ENCODE measurements around the gene JADE1.
A peak's percentile ranks its signal among the peaks of the same experiment; 100 is the strongest.

JADE1 gene

DNA sequence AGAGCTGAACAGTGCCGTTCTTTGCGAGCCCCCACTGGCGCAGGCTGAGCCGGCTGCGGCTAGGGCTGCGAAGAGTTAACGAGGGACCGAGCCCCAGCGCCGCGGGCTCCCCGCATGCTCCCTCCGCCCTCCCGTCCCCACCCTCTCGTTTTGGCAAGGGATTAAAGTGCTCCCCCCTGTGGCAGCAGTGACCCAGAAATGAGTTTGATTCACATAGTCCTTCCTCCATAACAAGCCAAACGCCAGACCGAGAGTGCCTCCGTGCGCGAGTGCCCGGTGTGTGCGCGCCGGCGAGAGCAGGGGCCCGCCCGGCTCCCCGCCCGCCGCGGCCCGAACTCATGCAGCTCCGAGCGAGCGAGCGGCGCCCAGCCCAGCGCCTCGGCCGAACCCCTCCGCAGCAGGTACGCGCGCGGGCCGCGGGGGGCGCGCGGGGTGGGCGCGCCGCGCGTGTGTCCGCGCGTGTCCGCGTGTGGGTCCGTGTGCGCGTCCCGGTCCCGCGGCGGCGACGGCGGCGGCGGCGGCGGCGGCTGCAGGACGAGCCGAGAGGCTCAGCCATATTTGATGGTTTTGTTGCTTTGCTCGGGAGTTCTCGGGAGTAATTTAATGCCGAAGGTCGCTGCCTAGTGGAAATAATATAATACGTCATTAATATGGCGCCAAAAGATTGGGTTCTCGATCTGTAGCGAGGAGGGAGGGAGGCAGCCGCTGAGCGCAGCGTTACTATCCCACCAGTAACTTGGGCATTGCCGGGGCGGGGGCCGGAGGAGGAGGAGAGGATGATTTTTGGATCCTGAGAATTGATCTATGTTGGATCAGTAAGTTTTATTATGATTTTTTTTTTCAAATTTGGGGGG is at the start of gene JADE1:
TSS of gene JADE1 (plus strand) at position 224 of the 854 bp plus-strand sequence. CDS start 22,059 bp downstream, outside the sequence.
- peak; percentile 97 for DNase-seq (ENCODE audit: low spot score)

DNA sequence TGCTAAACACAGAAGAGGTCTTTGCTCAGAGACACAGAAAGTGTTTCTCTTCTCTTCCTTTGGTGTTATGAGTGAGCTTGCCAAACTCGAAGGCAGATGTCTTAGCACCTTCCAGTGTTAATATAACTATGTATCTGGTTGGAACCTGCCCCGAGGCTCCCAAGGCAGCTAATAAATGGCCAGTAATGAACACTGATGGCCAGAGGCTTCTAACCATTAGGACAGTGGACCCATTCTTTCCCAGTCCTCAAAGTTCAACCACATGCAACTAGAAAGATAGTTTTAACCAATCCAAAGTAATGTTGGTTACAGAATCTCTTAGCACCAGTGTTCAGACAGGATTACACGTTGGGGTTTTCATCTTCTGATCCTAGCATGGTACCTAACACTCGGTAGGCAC is 42.7 kb upstream of the JADE1 start:
- no peak for DNase-seq (ENCODE audit: low spot score)

DNA sequence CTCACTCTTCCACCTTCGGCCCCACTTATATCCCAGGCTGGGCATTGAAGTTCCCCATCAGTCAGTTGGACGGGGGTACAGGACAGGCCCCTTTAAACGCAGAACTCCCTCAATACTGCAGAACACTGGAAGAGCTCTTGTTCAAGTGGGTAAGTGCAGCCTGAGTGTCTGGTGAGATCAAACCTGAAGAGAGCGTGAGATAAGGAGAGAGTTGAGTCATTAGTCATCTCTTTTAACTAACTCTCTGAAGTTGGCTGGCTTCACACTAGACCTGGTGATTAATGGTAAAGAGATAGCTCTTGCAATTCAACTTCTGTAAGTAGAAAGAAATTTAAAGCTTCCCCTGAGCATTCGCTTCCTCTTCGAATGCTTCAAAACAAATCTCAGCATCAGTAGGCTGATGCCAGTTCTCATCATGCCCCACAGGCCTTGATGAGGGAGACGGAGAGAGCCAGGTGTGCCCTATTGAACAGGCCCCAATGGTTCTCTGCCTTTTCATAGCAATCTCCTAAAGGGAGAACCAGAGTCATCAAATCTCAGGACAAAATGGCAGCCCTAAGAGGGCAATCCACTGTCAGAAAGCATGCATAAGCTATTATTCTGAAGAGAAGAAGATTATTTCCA is 41.0 kb upstream of the JADE1 start:
- DNase-seq (ENCODE audit: low spot score), result no peak

DNA sequence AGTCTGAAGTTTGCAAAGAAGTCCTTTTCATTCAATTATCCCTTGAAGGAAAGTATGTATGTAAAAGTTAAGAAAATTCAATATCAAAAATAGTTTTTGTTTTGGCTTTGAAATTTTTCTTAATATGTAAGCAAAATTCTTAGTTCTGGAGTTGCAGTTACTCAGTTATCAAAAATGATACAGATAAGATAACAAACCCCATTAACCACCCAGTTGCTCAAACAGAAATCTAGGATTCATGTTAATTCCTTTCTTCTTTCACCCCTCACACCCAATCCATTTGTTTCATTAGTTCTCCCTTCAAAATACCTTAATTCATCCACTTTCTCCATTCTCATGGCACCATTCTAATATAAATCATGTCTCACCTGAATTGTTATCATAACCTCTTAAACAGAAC is 40.5 kb upstream of the JADE1 start:
- DNase-seq (ENCODE audit: low spot score), result no peak

DNA sequence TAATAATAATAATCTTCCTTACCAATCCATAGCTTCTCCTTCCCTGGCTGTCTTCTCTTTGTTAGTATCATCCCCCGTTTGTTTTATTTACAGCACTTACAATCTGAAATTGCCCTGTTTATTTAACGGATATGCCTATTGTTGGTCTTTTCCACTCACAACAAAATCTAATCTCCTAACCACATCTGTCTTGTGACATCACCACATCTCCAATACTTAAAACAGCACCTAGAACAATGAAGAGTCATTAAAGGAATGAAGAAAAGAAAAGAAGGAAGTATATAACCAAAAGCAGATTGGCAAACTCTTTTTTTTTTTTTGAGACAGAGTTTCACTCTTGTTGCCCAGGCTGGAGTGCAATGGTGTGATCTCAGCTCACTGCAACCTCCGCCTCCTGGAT is 38.7 kb upstream of the JADE1 start:
- DNase-seq (ENCODE audit: low spot score), result no peak

DNA sequence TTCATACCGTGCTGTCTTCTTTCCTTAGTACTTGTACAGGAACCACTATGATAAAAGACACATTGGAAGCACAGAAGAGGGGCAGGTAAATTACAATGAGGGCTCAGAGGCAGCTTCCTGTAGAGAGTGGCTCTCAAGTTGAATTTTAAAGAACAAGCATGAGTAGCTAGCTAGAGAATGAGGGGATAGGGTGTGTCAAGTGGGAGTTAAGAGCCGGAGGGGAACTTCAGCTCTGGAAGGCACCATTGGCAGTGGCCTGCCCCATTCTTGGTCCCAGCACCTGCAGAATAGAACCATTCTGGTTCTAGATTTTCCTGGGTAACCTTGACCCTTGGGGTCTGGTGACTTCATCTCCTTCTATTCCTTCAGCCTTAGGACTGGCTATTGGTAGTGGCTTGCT is 34.0 kb upstream of the JADE1 start:
- DNase-seq (ENCODE audit: low spot score), result no peak

DNA sequence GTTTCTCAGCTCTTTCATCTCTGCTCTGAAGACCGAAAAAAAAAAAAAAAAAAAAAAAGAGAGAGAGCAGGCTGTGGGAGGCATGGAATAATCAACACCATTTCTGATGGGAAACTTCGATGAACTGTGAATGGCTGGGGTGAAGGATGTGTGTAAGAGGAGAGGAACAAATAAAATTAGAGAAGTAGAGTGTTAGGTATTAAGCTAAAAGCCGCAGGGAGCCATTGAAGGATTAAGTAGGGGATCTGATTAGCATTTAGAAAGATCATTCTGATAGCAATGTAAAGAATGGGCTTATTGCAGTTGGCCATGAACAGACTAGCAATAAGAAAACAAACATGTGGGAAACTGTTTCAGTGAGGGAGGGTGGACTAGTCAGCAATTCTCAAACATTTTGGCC is 33.6 kb upstream of the JADE1 start:
- DNase-seq (ENCODE audit: low spot score), result no peak

DNA sequence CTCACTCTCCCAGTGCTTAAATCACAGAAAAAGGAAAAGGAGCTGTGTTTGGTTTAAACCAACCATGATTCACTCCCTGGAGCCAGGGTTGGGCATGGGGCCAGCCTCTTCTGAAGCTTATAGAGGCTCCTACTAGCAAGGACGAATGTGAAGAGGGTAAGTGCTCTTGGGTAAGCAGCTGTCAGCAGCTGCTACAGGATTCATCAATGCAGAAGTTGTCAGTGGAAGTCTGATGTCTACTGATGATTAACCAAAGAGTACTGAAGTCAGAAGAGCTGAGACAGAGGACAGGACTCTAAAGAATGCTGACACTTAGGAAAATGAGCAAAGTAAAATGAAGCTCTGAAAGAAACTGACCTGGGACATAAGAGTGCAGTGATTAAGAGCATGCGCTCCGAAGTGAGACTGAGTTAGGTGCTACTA is 32.7 kb upstream of the JADE1 start:
- DNase-seq (ENCODE audit: low spot score), result no peak

DNA sequence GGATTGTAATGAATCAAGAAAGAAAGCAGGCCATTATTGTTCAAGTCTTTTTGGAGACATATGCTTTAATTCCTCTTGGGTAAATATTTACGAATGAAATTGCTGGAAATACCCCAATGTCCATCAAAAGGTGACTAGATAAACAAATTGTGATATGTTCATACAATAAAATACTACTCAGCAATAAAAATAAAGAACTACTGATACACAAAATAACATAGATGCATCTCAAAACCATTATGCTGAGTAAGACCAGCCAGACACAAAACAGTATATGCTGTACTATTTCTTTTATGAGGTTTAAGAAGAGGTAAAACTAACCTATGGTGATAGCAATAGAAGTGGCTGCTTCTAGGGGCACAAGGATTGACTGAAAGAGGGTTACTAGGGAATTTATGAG is 28.8 kb upstream of the JADE1 start:
- no peak for DNase-seq (ENCODE audit: low spot score)

DNA sequence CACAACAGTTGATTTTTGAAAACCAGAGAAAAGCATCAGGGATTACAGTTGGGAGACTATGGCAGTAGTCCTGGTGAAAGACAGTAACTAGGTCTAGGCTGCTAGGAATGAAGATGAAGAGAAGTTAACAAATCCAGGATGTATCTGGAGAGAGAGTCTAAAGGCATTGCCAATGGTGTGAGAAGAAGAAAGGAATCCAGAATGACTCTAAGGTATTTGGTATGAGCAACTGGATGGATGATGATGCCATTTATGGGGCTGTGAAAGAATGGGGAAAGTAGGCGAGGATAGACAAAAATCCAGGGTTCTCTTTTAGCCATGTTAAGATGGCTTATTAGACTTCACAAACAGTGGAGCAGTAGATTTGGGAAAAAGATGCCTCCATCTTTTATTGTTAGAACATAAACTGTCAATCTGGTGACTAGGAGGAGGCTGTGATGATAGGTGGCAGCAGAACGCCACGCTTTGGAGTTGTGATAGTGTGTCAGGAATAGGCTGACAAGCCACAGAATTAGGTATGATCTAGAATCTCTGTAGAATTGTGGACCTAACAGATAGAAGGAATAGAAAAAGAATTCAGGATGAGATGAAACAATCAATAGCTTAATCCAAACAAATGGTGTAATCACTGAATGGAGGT is 27.3 kb upstream of the JADE1 start:
- peak; percentile 35 for DNase-seq (ENCODE audit: low spot score)

DNA sequence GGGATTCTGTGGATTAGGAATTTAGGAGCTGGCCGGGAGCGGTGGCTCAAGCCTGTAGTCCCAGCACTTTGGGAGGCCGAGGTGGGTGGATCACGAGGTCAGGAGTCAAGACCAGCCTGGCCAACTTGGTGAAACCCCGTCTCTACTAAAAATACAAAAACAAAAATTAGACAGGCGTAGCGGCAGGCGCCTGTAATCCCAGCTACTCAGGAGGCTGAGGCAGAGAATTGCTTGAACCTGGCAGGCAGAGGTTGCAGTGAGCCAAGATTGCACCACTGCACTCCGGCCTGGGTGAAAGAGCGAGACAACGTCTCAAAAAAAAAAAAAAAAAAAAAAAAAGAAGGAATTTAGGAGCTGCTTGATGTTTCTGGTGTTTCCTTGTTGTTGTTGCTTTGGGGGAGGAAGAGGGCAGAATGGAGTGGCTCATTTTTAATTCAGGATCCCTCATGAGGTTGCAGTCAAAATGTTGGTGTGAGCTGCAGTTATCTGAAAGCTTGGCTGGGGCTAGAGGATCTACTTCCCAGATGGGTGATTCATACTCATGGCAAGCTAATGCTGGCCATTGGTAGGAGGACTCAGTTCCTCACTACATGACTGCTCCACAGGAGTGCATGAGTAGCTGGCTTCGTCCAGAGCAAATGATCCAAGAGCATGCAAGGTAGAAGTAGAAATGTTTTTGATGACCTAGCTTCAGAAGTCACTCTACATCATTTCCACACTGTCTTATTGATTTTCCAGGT is 26.5 kb upstream of the JADE1 start:
- no peak for DNase-seq (ENCODE audit: low spot score)

DNA sequence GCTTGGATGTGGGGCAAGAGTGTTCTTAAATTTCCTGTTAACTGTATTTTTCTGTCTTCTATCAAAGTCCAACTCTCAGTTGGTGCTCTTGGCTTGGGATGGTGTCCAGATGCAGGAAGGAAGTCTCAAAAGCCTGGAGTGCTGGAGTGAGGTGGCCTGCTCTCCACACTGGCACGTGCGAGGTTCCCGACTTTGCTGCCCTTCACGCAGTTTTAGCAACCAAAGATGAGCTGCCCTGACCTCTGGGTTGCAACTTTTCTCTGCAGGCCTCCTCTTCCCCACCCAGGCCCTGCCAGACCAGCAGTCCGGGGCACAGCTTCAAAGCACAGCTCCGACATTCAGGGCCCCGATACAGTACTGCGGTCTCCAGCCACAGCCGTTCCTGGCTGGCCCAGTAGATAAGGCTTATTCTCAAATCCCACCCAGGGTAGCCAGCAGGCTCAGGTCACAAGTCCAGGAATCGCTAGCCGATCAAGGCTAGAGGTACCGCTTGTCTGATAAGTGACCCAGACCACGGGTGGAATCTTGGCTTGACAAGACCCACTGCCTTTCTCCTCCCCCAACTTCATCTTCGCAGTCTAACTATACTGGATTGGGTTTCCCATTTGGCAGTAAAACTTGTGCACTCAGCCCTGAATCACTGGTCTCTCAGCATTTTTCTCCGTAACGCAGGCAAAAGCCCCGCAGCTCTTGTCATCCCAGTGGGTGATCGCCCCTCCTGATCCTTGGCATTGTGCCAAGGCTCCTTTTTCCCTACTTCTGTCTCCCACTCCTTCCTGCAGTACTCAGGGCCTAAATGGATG is 21.8 kb upstream of the JADE1 start:
- DNase-seq (ENCODE audit: low spot score), result no peak

DNA sequence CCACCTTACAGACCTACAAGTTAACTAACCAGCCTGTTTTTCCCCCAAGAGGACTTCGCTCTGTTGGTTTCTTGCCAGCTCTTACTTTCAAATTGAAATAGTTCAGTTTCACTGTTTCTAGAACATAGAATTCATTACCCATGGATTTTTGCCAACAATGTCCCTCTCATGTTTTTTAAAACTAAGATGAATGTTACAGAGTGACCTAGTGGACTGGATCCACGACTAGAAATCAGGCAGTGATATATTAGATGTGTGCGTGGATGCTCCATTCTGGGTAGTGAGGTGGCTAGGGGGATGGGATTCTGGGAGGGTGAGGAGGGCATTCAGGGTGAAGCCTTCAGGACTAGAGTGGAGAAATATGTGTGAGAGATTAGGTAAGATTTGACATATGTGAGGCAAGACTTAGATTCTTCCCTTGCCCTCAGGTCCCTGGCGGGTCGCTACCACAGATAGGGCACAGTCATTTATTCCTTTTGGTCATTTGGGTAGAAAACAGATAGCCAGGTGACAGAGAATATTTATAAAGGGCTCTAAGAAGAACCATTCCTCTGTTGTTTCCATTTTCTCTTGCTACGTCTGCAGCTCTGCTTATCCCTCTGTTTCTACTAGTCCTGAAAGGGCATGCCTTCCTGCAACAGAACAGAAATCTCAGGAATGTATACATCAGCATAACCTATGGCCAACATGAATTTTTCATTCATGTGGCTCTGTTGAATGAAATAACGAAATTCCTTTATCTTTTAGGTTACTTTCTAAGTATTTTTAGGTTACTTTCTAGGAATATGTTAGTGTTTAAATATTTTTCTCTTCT is 15.4 kb upstream of the JADE1 start:
- no peak for DNase-seq (ENCODE audit: low spot score)

DNA sequence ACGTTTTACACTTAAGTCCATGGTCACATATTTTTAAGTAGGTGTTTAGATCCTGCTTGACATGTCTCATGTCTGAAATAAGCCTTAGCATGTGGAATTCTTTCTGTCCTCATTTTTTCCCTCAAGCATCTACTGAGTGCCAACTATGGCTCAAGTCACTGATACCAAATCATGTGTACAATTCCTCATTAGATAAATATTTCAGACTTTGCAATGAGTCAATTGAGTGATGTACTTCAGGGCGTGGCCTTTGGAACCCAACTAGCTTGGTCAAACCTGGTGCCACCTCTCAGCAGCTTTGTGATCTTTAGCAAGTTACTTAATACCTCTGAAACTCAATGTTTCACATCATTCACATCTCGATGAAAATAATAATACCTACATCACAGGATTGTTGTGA is 12.6 kb upstream of the JADE1 start:
- no peak for DNase-seq (ENCODE audit: low spot score)

DNA sequence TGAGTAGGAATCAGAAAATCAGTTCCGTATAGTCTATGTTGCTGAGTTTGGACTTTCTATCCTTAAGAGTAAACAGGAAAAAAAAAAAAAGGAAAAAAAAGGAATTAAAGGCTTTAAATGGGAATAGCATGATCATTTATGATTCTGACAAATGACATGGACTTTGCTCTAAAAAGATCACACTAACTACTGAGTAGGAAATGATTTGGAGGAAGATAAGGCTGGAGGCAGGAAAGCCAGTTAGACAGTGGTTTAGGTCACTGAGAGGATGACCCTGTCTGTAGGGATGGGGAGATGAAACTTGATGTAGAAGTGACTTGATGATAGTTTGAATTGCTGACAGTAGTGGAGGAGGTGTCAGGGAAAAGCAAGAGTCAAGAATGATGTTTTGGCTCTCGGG is 9.2 kb upstream of the JADE1 start:
- DNase-seq (ENCODE audit: low spot score), result no peak

DNA sequence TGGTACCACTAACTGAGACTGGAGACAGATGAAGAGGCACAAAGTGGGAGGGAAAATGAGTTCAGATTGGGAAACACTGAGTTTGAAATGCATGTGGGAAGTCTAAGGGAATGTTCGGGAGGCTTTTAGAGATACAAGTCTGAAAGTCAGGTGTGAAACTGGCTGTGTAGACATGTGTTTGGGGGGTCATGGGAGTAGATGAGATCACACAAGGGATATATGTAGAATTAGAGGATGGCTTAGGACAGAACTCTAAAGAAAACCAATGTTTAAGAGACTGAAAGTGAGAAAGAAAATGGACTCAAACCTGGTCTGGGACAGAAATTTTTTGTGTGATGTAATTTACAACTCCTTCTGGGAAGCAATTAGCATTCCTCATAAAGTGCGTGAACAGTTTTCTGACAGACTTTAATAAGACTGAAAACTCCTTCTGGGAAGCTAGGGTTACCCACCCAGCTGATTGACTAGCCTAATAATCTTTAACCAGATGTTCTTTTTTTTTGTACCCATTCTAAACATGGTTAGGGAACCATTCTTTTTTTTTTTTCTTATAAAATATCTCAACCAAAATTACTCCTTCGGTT is 8.7 kb upstream of the JADE1 start:
- DNase-seq (ENCODE audit: low spot score), result no peak

DNA sequence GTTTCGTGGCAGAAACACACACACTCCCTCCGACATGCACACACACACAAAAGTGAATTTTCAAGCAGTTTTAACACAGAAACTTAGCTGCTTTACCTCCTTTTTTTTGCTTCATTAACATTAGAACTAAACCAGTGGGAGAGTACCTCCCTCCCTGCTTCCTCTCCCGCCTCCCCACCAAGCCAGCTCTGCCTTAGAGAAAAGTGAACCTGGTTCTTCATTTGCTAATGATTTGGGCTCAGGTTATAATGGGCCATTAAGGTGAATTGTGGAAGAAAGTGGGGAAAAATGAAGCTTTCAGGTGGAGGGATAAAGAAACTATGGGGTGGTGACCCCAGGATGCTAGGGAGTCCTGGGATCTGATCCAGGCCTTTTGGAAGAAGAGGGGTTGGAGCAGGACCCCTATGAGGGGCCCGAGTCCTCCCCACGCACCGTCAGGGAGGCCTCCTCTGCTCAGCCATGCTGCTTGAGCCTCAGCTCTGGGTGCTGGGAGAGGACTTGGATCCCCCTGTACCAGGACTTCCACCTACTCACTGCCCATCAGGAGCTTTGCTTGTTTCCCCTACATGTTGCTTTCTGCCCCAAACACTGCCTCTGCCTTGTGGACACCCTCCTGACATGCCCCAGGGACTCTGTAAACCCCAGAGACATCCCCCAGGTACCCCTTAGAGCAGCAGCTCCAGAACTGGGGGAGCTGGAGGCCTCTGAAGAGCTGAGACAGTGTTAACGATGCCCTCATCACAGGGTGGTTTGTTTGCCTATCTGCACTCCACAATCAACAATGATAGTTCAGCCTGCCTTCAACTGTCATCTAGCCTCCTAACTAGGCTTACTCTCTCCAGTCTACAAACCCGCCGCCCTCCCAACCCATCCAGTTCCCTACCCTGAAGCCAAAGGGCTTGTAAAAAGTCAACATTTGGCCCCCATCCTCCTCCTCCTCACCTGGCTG is 6.5 kb upstream of the JADE1 start:
- DNase-seq (ENCODE audit: low spot score), result no peak

DNA sequence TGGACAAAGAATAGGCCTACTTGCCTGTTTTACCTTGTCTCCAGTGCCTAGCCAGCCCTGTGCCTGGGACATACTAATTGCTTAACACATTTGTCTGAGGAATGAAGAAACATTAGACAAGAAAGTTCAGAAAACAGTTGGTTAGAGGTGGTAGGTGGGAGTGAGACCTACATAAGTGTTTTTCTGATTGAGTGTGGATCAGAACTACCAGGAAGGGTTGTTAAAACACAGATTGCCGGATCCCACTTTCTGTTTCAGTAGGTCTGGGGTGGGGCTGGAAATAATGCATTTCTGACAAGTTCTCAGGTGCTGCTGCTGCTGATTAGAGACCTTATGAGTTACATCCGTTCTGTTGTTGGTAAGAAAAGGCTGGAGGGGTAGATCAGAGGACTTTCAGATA is 5.7 kb upstream of the JADE1 start:
- DNase-seq (ENCODE audit: low spot score), result no peak

DNA sequence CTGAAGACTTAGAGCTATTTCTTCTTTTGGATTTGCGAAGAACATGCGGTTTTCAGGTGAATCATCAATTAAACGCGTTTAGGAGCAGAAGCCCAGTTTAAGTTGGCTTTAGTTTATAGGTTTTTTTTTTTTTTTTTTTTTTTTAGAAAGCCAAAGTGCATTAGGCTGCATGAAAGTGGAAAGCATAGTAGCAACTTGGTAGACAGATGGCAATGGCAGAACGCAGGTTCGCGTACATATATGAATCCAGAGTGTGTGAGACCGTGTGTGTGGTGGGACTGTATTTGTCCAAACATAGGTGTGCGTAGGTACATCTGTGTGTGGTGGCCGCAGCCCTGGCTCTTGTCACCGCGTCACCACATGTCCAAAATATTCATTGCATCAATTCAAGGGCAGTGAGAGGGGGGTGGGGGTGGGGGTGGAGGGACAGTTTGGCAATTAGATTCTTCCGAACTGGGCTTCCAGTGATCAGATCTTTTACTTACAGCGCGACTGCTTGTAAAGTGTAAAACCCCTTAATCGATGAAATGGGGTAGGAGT is 901 bp downstream of the JADE1 start:
- DNase-seq (ENCODE audit: low spot score), result no peak
